Astrocyte (in vitro differentiated cells and primary cell): ENCODE results near the gene ASAP2. TPM values are rescaled to one million over a fixed set of nuclear protein-coding genes. Genes with fewer than 3 reads are reported as not detected.

Source experiments
- DNase-seq: peaks from one replicate; pipeline ENCODE4 v3.0.0-alpha.2; 2010; ENCODE audit warnings: low read depth
- FAIRE-seq: peaks from 2 replicates; lab custom pipeline; 2011; peaks lifted over from hg19 to GRCh38; lab: Jason Lieb, UNC
- H2AFZ ChIP-seq: 2 replicates; pipeline ENCODE4 v1.6.0; 2012; ENCODE audit warnings: low read depth, low read length, inconsistent platforms
- H3K27ac ChIP-seq: 2 replicates; pipeline ENCODE4 v1.5.1; 2011; ENCODE audit warnings: low read depth, low read length, inconsistent platforms
- H3K27me3 ChIP-seq: 2 replicates; pipeline ENCODE4 v1.6.0; 2011; ENCODE audit warnings: low read length, inconsistent platforms; ENCODE audit not compliant: insufficient read depth
- H3K36me3 ChIP-seq: 2 replicates; pipeline ENCODE4 v1.5.1; 2011; ENCODE audit warnings: low read length, inconsistent platforms; ENCODE audit not compliant: insufficient read depth
- H3K4me1 ChIP-seq: 2 replicates; pipeline ENCODE4 v1.5.1; 2011; ENCODE audit warnings: low read length, inconsistent platforms; ENCODE audit not compliant: insufficient read depth
- H3K4me2 ChIP-seq: 2 replicates; pipeline ENCODE4 v1.6.0; 2012; ENCODE audit warnings: low read length, inconsistent platforms
- H3K4me3 ChIP-seq: 2 replicates; pipeline ENCODE4 v1.5.1; 2011; ENCODE audit warnings: low read depth, mild to moderate bottlenecking, low read length, inconsistent platforms; ENCODE audit not compliant: insufficient read depth
- H3K79me2 ChIP-seq: 2 replicates; pipeline ENCODE4 v1.6.0; 2012; ENCODE audit warnings: mild to moderate bottlenecking, low read length, inconsistent platforms; ENCODE audit not compliant: insufficient read depth
- H3K9ac ChIP-seq: 2 replicates; pipeline ENCODE4 v1.6.0; 2012; ENCODE audit warnings: mild to moderate bottlenecking, low read length, inconsistent platforms
- H3K9me3 ChIP-seq: 2 replicates; pipeline ENCODE4 v1.5.1; 2012; ENCODE audit warnings: low read depth, mild to moderate bottlenecking, low read length, inconsistent platforms; ENCODE audit not compliant: insufficient read depth
- H4K20me1 ChIP-seq: 2 replicates; pipeline ENCODE4 v1.6.0; 2012; ENCODE audit warnings: low read length, inconsistent platforms; ENCODE audit not compliant: insufficient read depth
- H3K27ac Mint-ChIP-seq: one replicate; pipeline ENCODE4 v1.8.0; 2021; ENCODE audit warnings: mild to moderate bottlenecking, mixed read lengths; ENCODE audit not compliant: unreplicated experiment
- H3K27me3 Mint-ChIP-seq: one replicate; pipeline ENCODE4 v1.8.0; 2021; ENCODE audit warnings: low read depth, mixed read lengths; ENCODE audit not compliant: unreplicated experiment
- H3K36me3 Mint-ChIP-seq: one replicate; pipeline ENCODE4 v1.8.0; 2021; ENCODE audit warnings: low read depth, mixed read lengths; ENCODE audit not compliant: unreplicated experiment
- H3K4me1 Mint-ChIP-seq: one replicate; pipeline ENCODE4 v1.8.0; 2021; ENCODE audit warnings: low read depth, mixed read lengths; ENCODE audit not compliant: unreplicated experiment
- H3K4me3 Mint-ChIP-seq: one replicate; pipeline ENCODE4 v1.8.0; 2021; ENCODE audit warnings: mild to moderate bottlenecking, moderate library complexity, mixed read lengths; ENCODE audit not compliant: unreplicated experiment
- H3K9me3 Mint-ChIP-seq: one replicate; pipeline ENCODE4 v1.8.0; 2021; ENCODE audit warnings: mild to moderate bottlenecking, mixed read lengths; ENCODE audit not compliant: unreplicated experiment
- CTCF ChIP-seq: IDR thresholded peaks from 2 replicates; pipeline ENCODE4 v1.5.1; 2011; ENCODE audit warnings: low read depth, mild to moderate bottlenecking, inconsistent platforms, low read length, moderate library complexity; ENCODE audit not compliant: insufficient read depth
- EZH2 ChIP-seq: IDR thresholded peaks from 2 replicates; pipeline ENCODE4 v1.6.1; 2012; ENCODE audit warnings: mild to moderate bottlenecking, low read length, inconsistent platforms; ENCODE audit not compliant: insufficient read depth
- total RNA-seq: library from RNA; stranded (reverse); gene quantifications from 2 replicates; pipeline ENCODE4 v1.2.1, GENCODE V29; 2021

The ASAP2 gene
- total RNA-seq, 1 donor from 2014 or later = 62.6 TPM

GRCh38 chr2:9378433-9379390 is 172.1 kb downstream of the ASAP2 start:
- peak overlapping the region; percentile 91 for H3K27ac Mint-ChIP-seq
- peak; percentile 64 for DNase-seq

GRCh38 chr2:9379391-9379755 is 172.8 kb downstream of the ASAP2 start:
- H3K4me3 ChIP-seq = no peak overlapping the region
- no peak overlapping the region for H3K27ac ChIP-seq
- Mint-ChIP-seq H3K4me3 (peak overlapping the region; percentile 54), H3K27me3 (no peaks in the 10 kb centered on the region), H3K36me3 (peaks cover 40% of the 10 kb centered on the region), H3K9me3 (no peaks in the 10 kb centered on the region), H3K4me1 (peaks cover 47% of the 10 kb centered on the region), H3K27ac (peak overlapping the region; percentile 53)
- peaks cover 44% of the 10 kb centered on the region for H3K4me1 ChIP-seq
- H3K36me3 ChIP-seq = peaks cover 11% of the 10 kb centered on the region
- no peaks in the 10 kb centered on the region for H3K79me2 ChIP-seq
- DNase-seq (no peak), FAIRE-seq (no peak)
- no peak overlapping the region for H3K4me2 ChIP-seq
- H3K9ac ChIP-seq = no peak overlapping the region
- H3K27me3 ChIP-seq = no peaks in the 10 kb centered on the region
- no peaks in the 10 kb centered on the region for H3K9me3 ChIP-seq
- TF ChIP-seq CTCF (no peak), EZH2 (no peak)
- no peak overlapping the region for H2AFZ ChIP-seq
- H4K20me1 ChIP-seq = peaks cover 2% of the 10 kb centered on the region

More at GRCh38 chr2:9378433-9379390, 172.1 kb downstream of the ASAP2 start:
- Mint-ChIP-seq H3K4me1 (peaks cover 47% of the 10 kb centered on the region), H3K27me3 (no peaks in the 10 kb centered on the region), H3K9me3 (no peaks in the 10 kb centered on the region), H3K4me3 (peak overlapping the region; percentile 54), H3K36me3 (peaks cover 41% of the 10 kb centered on the region)
- H3K27me3 ChIP-seq = no peaks in the 10 kb centered on the region
- H4K20me1 ChIP-seq = peaks cover 2% of the 10 kb centered on the region
- H3K9me3 ChIP-seq = no peaks in the 10 kb centered on the region
- H3K4me1 ChIP-seq = peaks cover 44% of the 10 kb centered on the region
- H3K4me3 ChIP-seq = no peak overlapping the region
- peak overlapping the region; percentile 79 for H3K27ac ChIP-seq
- peak overlapping the region; percentile 61 for H3K9ac ChIP-seq
- TF ChIP-seq CTCF = no peak
- TF ChIP-seq EZH2 = no peak
- H3K4me2 ChIP-seq = peak overlapping the region; percentile 55
- peaks cover 12% of the 10 kb centered on the region for H3K36me3 ChIP-seq
- FAIRE-seq = peak; percentile 32
- H2AFZ ChIP-seq = no peak overlapping the region
- no peaks in the 10 kb centered on the region for H3K79me2 ChIP-seq
